ENCODE measurements around the gene GET3.
"Not testable (repeated sequence)": the region's sequence is repeated elsewhere in the genome, so short reads cannot be mapped to it uniquely, and the experiment has no call there.

Gene GET3

GRCh38 chr19:12793290-12794195 is 56.2 kb downstream of the GET3 start:
- DNase-seq = peak; percentile 93

DNA sequence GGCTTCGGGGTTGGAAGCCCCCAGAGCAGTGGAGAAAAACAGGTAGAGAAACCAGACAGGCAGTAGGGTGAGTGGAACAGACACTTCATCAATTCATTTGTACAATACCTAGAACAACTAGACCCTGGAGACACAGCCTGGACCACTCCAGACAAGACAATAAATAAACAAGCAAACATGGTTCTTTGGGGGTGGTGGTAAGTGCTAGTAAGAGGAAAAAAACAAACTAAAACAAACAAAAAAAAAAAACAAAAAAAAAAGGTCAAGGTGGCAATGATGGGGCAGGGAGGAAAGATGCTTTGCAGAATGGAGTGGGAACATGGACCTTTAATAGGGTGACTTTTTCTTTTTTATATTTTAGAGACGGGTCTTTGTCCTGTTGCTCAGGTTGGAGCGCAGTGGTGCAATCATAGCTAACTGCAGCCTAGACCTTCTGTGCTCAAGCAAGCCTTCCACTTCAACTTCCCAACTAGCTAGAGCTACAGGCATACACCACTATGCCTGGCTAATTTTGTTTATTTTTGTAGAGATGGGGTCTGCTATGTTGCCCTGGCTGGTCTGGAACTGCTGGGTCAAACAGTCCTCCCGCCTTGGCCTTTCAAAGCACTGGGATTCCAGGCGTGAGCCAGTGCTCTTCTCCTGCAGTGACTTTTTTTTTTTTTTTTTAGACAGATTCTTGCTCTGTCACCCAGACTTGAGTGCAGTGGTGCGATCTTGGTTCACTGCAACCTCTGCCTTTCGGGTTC is 57.1 kb downstream of the GET3 start:
- DNase-seq = no peak

DNA sequence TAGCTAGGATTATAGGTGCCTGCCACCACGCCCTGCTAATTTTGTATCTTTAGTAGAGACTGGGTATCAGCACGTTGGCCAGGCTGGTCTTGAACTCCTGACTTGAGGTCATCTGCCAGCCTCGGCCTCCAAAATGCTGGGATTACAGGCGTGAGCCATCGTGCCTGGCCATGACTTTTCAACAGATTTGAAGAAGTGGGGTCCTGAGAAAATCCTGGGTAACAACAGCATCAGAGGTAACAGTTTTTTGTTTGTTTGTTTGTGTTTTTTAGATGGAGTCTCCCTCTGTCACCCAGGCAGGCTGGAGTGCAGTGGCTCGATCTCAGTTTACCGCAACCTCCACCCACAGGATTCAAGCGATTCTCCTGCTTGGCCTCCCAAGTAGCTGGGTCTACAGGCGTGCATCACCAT is 57.7 kb downstream of the GET3 start:
- no peak for DNase-seq

- peak; percentile 83 for DNase-seq
These were observed 59.1 kb downstream of the GET3 start for GRCh38 chr19:12796146-12797071.

DNA sequence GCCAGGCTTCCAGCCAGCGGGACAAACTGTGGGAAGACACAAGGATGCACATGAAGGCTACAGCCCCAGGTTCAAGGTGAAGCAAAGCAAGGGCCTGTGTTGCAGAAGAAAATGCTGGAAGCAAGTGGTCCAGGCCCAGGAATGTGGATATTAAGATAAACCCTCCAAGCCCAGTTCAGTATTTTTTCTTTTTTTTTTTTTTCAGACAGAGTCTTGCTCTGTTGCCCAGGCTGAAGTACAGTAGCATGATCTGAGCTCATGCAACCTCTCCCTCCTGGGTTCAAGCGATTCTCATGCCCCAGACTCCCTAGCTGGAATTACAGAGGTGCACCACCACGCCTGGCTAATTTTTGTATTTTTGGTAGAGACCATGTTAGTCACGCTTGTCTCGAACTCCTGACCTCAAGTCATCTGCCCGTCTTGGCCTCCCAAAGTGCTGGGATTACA is 59.9 kb downstream of the GET3 start:
- no peak for DNase-seq

GRCh38 chr19:12797607-12798006 is 60.3 kb downstream of the GET3 start:
- not testable (repeated sequence) for DNase-seq
